GM18870 (cell line): Measurements from ENCODE around the gene DSCAML1.

Source experiments
- ATAC-seq: cut with Tn5 transposase; IDR thresholded peaks from one replicate; pipeline ENCODE4 v1.9.1; 2021; ENCODE audit warnings: moderate library complexity; ENCODE audit not compliant: unreplicated experiment

Gene DSCAML1

DNA sequence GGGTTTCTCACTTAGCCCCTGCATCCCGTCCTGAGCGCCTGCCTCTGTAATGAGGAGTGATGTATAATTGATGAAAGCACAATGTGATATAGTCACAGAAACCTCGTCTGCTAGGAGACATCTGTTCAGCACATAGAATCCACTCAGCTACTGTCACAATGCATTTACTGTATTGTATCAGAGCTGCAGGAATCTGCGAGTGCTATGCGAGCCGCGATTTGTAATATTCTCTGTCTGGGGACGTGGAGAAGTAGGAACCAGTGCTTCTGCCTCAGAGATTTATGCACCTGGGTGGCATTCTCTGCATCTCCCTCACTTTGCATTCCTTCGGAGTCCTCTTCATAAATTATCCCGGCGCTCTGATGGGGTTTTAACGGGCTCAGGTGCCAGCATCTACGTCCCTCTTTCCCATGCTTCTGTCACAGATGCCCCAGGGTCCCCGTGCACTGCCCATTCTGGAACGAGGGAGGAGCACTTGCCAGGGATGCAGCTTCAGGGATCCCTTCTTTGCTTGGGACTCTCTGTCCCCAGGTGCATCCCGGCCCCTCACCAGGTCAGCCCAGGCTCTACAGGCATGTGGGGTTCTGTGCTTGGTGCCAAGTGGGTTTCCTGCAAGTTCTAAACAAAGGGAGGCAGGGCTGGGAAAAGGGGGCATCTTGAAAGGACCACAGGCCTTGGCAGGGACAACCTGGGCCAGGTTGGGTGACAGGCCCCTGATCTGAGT is 205.5 kb downstream of the DSCAML1 start:
- ATAC-seq = no peak

DNA sequence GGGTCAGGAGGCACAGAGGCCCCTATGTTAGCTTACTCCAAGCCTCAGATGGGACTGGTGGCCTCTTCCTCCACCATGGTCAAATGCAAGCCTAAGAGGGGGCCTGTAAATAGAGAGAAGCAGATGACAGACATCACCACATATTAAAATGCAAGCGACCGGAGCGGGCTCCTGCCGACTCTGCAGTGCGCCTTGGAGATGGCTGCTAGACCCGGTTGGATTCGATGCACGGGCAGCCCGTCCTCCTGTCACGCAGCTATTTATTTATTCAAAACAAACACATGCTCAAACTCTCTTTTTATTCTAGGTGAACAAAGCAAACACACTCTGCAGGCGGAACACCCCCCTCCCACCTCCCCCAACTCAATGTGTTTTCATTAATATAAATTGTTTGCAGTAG is 208.0 kb downstream of the DSCAML1 start:
- no peak for ATAC-seq

- ATAC-seq = no peak
Measured at GRCh38 chr11:117588166-117588810, 208.7 kb downstream of the DSCAML1 start.

DNA sequence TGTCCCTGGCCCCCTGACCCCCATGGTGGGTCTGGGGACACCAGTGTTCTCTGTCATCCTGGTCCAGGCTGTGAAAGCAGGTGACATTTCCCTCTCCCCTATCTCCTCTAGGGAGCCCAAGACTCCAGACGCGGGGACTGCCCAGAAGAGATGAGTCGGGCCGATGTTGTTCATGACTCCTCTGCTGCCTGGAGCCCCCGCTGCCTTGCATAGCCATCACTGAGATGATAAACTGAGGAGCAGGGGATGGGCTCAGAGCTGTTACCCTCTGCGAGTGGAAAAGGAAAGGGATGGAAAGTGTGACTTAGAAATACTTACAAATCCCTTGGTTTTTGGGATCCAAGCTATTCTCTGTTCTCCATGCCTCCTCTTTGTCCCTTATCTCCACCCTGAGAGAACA is 209.6 kb downstream of the DSCAML1 start:
- ATAC-seq = no peak

DNA sequence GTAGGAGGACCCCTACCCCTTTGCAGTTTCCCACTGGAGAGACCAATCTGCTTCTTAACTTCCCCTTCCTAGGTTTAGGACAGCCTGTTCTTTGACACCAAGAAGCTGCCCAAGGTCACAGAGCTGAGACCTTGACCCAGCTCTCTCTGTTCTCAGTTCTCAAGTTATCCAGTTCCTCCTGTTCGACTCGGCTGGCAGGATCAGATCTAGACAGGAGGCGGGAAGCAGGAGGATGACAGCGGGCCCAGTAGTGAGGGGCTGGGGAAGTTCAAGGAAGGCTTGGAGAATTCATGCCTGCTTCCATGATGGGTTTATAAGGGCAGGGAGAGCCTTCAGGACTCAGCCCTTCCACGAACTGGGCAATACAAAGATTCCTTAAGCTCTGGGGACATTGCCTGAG is 210.6 kb downstream of the DSCAML1 start:
- no peak for ATAC-seq

GRCh38 chr11:117585631-117586030 is 211.4 kb downstream of the DSCAML1 start:
- no peak for ATAC-seq

- ATAC-seq = no peak
Measured at GRCh38 chr11:117584056-117584830, 212.8 kb downstream of the DSCAML1 start.

GRCh38 chr11:117583063-117583801 is 213.8 kb downstream of the DSCAML1 start:
- no peak for ATAC-seq

DNA sequence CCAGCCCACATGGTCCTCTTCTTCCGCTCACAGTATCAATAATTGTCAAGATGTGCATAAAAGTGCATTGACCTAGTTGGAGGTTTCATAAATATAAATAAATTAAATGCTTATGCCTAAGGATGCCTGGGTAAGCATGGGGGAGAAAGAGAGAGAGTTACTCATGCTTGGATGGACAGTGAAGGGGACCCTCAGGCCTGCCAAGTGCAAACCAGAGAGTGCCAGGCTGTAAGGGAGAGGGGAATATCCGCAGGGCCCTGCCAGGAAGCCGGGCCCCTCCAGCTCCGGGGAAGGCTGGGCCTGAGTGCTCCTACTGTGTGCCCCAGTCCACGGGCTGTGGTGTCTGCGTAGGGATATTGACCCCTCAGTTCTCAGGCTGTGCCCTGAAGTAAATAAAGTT is 214.6 kb downstream of the DSCAML1 start:
- ATAC-seq = no peak

GRCh38 chr11:117580866-117581265 is 216.2 kb downstream of the DSCAML1 start:
- ATAC-seq = no peak

- no peak for ATAC-seq
Measured at GRCh38 chr11:117579161-117579560, 217.9 kb downstream of the DSCAML1 start.

DNA sequence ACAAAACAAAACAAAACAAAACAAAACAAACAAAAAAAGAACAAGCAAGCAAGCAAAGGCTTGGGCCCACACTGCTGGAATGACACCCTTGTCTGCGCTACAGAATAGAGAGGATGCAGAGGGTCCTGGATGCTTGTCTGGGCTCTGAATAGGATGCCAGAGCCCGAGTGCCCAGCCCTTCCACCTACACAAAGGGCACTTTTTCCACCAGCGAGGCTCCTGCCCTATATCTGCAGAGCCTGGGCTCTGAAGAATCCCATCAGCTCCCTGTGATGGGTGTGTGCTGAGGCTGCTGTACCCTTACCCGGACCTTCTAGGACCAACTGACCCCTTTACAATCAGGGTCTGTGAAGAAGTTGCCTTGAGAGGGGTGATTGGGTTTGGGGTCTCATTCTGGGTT is 221.2 kb downstream of the DSCAML1 start:
- ATAC-seq = no peak

GRCh38 chr11:117574551-117574950 is 222.5 kb downstream of the DSCAML1 start:
- no peak for ATAC-seq

DNA sequence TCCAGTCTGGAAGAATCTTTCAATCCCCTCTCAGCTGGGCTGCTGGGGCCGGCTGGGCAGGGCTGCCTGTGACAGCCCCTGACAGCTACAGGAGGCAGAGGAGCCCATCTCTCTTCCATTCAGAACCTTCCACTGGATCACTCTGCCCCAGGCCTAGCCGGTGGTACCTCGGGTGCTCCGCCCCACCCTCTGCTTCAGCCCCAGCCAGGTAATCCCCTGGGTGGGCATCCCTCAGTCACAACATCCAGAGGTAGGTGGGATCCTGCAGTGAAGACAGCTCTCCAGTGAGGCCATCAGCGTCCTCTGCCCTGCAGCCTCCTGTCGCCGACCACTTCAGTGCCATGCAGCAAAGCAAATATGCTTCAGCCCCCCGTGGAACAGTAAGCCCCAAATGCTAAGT is 223.7 kb downstream of the DSCAML1 start:
- ATAC-seq = no peak

- ATAC-seq = no peak
Measured at GRCh38 chr11:117572671-117573070, 224.3 kb downstream of the DSCAML1 start.

DNA sequence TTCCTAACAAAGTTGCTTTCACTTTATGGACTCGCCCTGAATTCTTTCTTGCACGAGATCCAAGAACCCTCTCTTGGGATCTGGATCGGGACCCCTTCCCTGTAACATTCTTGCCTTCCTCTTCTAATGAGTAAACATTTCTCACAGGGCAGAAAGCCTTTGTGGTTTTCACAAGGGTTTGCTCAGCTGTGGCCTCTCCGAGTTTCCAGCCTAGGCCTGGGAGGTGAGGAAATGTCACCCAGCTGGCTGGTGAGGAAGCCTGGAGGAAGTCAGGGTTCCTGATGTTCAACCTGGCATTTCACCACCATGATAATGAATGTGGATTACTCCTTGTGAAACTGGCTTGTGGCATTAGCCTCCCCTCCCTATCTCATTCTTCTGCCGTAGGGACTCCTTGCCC is 224.9 kb downstream of the DSCAML1 start:
- no peak for ATAC-seq

GRCh38 chr11:117570701-117571100 is 226.3 kb downstream of the DSCAML1 start:
- no peak for ATAC-seq

DNA sequence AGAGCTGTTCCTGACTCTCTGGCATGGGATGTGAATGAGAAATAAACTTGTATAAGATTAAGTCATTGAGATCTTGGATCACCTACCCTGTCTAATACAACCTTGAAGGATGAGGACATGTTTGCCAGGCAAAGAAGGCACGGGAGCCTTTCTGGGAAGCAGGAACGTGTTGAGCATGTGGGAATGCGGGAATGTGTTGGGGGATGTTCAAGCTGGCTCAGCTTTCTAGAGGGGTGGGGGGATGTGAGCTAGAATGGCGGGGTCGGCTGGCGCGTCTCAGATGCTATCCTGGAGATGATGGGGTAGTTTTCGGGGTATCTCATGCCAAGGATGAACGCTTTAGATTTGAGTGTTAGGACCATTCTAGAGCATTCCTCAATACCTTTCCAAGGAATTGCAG is 227.1 kb downstream of the DSCAML1 start:
- no peak for ATAC-seq

- ATAC-seq = no peak
Measured at GRCh38 chr11:117565709-117566108, 231.3 kb downstream of the DSCAML1 start.

DNA sequence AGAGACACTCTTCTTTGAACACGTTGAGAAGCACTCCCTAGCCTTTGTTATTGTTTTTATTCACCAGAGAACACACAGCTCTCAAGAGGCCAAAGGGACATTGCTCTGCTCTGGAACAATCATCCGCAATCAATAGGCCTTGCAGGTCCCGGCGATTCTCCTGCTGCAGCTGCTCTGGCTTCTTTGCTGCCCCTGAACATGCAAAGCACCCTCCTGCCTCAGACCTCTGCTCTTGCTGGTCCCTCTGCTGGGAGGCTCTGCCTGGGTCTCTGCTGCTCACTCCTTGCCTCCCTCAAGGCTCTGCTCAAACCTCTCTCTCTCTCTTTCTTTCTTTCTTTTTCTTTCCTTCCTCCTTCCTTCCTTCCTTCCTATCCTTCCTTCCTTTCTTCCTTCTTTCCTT is 232.7 kb downstream of the DSCAML1 start:
- no peak for ATAC-seq

DNA sequence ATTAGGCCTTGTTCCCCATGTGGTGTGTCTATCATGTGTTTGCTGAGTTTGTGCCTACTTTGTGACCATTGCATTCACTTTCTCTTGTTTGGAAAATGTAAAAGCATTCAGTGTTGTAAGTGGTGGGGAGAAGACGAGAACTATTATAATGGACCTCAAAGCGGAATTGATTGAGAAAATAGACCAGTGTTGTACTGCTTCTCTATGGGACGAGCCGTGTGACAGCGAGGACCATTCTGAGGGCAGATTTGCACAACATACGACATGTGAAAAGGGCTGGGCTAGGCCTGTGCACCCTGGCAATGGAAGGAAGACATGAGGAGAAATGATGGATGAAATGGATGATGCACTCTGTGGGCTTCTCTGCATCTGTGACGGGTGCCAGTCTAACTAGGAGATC is 233.5 kb downstream of the DSCAML1 start:
- no peak for ATAC-seq
